GM23338 (cell line): ENCODE measurements around the gene HS6ST3. TPM values are rescaled to one million over a fixed set of nuclear protein-coding genes. Genes with fewer than 3 reads are reported as not detected.

Source experiments
- ATAC-seq: fragments of 200-7000 bp; cut with Tn5 transposase; 3 replicates; pipeline ENCODE4 v1.9.1; 2020
- DNase-seq: peaks from one replicate; pipeline ENCODE4 v3.0.0-alpha.2; 2015; ENCODE audit warnings: low spot score
- H2AFZ ChIP-seq: fragments of 200-600 bp; sonication (generic); 2 replicates; pipeline ENCODE4 v1.8.0; 2016; ENCODE audit warnings: antibody characterized with exemption, mild to moderate bottlenecking, moderate library complexity
- H3F3A ChIP-seq: fragments of 200-600 bp; sonication (generic); replicated peaks from 2 replicates; pipeline ENCODE4 v1.8.0; 2017; ENCODE audit warnings: antibody characterized with exemption, mixed run types, low read depth
- H3K27ac ChIP-seq: fragments of 200-600 bp; sonication (generic); 2 replicates; pipeline ENCODE4 v1.6.1; 2016; ENCODE audit warnings: low read depth
- H3K27me3 ChIP-seq: fragments of 200-600 bp; sonication (generic); 2 replicates; pipeline ENCODE4 v1.8.0; 2016; ENCODE audit warnings: mild to moderate bottlenecking, mixed run types, moderate library complexity; ENCODE audit not compliant: insufficient read depth
- H3K36me3 ChIP-seq: fragments of 200-600 bp; sonication (generic); 2 replicates; pipeline ENCODE4 v1.8.0; 2016; ENCODE audit warnings: mild to moderate bottlenecking; ENCODE audit not compliant: insufficient read depth
- H3K4me1 ChIP-seq: fragments of 200-600 bp; sonication (generic); 2 replicates; pipeline ENCODE4 v1.8.0; 2016; ENCODE audit warnings: mild to moderate bottlenecking, moderate library complexity; ENCODE audit not compliant: insufficient read depth
- H3K4me2 ChIP-seq: fragments of 200-600 bp; sonication (generic); 2 replicates; pipeline ENCODE4 v1.7.1; 2017; ENCODE audit warnings: mixed run types
- H3K4me3 ChIP-seq: fragments of 200-600 bp; sonication (generic); 2 replicates; pipeline ENCODE4 v1.6.1; 2016; ENCODE audit warnings: mixed run types
- H3K79me2 ChIP-seq: fragments of 200-600 bp; sonication (generic); replicated peaks from 2 replicates; pipeline ENCODE4 v1.8.0; 2017; ENCODE audit warnings: mild to moderate bottlenecking; ENCODE audit not compliant: insufficient read depth
- H3K9me2 ChIP-seq: fragments of 200-600 bp; sonication (generic); 2 replicates; pipeline ENCODE4 v1.8.0; 2017; ENCODE audit not compliant: insufficient read depth
- H4K20me1 ChIP-seq: fragments of 200-600 bp; sonication (generic); replicated peaks from 2 replicates; pipeline ENCODE4 v1.8.0; 2017; ENCODE audit warnings: mild to moderate bottlenecking; ENCODE audit not compliant: insufficient read depth
- H3K27ac Mint-ChIP-seq: 2 replicates; pipeline ENCODE4 v1.8.0; 2020; ENCODE audit warnings: inconsistent platforms, mild to moderate bottlenecking, moderate library complexity, mixed read lengths
- H3K27me3 Mint-ChIP-seq: 3 replicates; pipeline ENCODE4 v1.8.0; 2022; ENCODE audit warnings: low read depth, mild to moderate bottlenecking, moderate library complexity, mixed read lengths, inconsistent platforms; ENCODE audit not compliant: insufficient read depth, poor library complexity
- H3K36me3 Mint-ChIP-seq: 3 replicates; pipeline ENCODE4 v1.8.0; 2021; ENCODE audit warnings: low read depth, mild to moderate bottlenecking, inconsistent platforms, moderate library complexity, mixed read lengths
- H3K4me1 Mint-ChIP-seq: 3 replicates; pipeline ENCODE4 v1.8.0; 2020; ENCODE audit warnings: mild to moderate bottlenecking, inconsistent platforms, mixed read lengths
- H3K4me3 Mint-ChIP-seq: 3 replicates; pipeline ENCODE4 v1.8.0; 2021; ENCODE audit warnings: moderate library complexity, mild to moderate bottlenecking, inconsistent platforms, mixed read lengths
- H3K9me3 Mint-ChIP-seq: 3 replicates; pipeline ENCODE4 v1.8.0; 2020; ENCODE audit warnings: moderate library complexity, mild to moderate bottlenecking, inconsistent platforms, mixed read lengths
- CTCF ChIP-seq, 2 experiments: fragments of 200-600 bp in 1 of 2; sonication (generic) in 1 of 2; conservative IDR thresholded peaks; 2 replicates each; pipeline versions ENCODE4 v1.5.1 to v1.6.1; 2016 to 2017; ENCODE audit warnings: antibody characterized with exemption in 2 of 2, low read depth in 2 of 2, mild to moderate bottlenecking in 2 of 2, moderate library complexity in 1 of 2
- REST ChIP-seq: IDR thresholded peaks from one replicate; pipeline ENCODE4 v1.6.1; 2018; ENCODE audit warnings: antibody characterized with exemption; ENCODE audit not compliant: unreplicated experiment
- polyA plus RNA-seq: library from polyadenylated mRNA; unstranded; fragments of >200 nt; fragmentation: Nextera tagmentation; extraction: Ambion mirVana; gene quantifications from 2 replicates; pipeline ENCODE4 v1.2.1, GENCODE V29; 2016
- total RNA-seq: library from RNA; depleted of rRNA; stranded (reverse); fragments of >200 nt; shearing (Covaris generic); gene quantifications from 2 replicates; pipeline ENCODE4 v1.2.3, GENCODE V29; 2014

HS6ST3 gene
- total and polyA plus RNA-seq, 2 experiments from 2014 or later = 0.52 to 0.80 TPM

- H2AFZ ChIP-seq = 0 out of 2 replicates have a peak overlapping the region, but pooled peaks have one; percentile 56
Measured at GRCh38 chr13:96072392-96072791, 17.5 kb upstream of the HS6ST3 start.

More at GRCh38 chr13:96072392-96072791, 17.5 kb upstream of the HS6ST3 start:
- Histone ChIP-seq H3K36me3 (no peaks in the 10 kb centered on the region), H3K4me2 (no peak overlapping the region), H3K4me3 (no peak overlapping the region), H3K27me3 (no peaks in the 10 kb centered on the region), H4K20me1 (no peaks in the 10 kb centered on the region), H3K9me2 (peaks cover 7% of the 10 kb centered on the region; the same call in 1 of the 2 replicates), H3F3A (no peaks in the 10 kb centered on the region), H3K79me2 (no peaks in the 10 kb centered on the region), H3K27ac (no peak overlapping the region), H3K4me1 (no peaks in the 10 kb centered on the region)
- H3K4me3 Mint-ChIP-seq = no peak overlapping the region
- peaks cover 4% of the 10 kb centered on the region for H3K4me1 Mint-ChIP-seq
- ATAC-seq (peak; percentile 92), DNase-seq (peak; percentile 69)
- H3K9me3 Mint-ChIP-seq = no peaks in the 10 kb centered on the region
- H3K27ac Mint-ChIP-seq = no peak overlapping the region
- H3K27me3 Mint-ChIP-seq = peaks cover 2% of the 10 kb centered on the region
- peak; percentile 44 to 51 for TF ChIP-seq CTCF (conservative IDR thresholded peaks at IDR 0.05; ENCODE audit: low read depth in 2 of 2)
- TF ChIP-seq REST = no peak
- no peaks in the 10 kb centered on the region for H3K36me3 Mint-ChIP-seq
